A673 (cell line): ENCODE measurements around the gene SMIM13. TPM values are rescaled to one million over a fixed set of nuclear protein-coding genes. Genes with fewer than 3 reads are reported as not detected.
"Not testable (repeated sequence)": the region's sequence is repeated elsewhere in the genome, so short reads cannot be mapped to it uniquely, and the experiment has no call there.

Experiments
- BruUV-seq: library from RNA; stranded (reverse); fragments of 400-500 nt; replicated peaks from 2 replicates; lab custom pipeline; 2021; lab: Mats Ljungman, UMichigan
- CTCF ChIA-PET: fragments of 300-600 bp; sonication (Branson Sonifier 250); formaldehyde crosslinking; loops from one replicate; lab custom pipeline; 2022; ENCODE audit warnings: antibody characterized with exemption; lab: Charles Lee
- POLR2A ChIA-PET: fragments of 300-600 bp; sonication (Branson Sonifier 250); formaldehyde crosslinking; loops from one replicate; lab custom pipeline; 2022; ENCODE audit warnings: antibody characterized with exemption; ENCODE audit not compliant: low non-redundant PET; lab: Charles Lee
- DNase-seq: peaks from one replicate; pipeline ENCODE4 v3.0.0-alpha.2; 2015; ENCODE audit warnings: low spot score
- H3K27ac ChIP-seq: fragments of 200-600 bp; sonication (generic); 2 replicates; pipeline ENCODE4 v1.5.1; 2016; ENCODE audit warnings: mixed run types, low read depth, mild to moderate bottlenecking, mixed read lengths, antibody characterized with exemption, low read length; ENCODE audit not compliant: poor library complexity, severe bottlenecking
- H3K27me3 ChIP-seq: fragments of 200-600 bp; sonication (generic); replicated peaks from 2 replicates; pipeline ENCODE4 v1.6.1; 2017; ENCODE audit warnings: mixed run types, low read depth, mild to moderate bottlenecking, mixed read lengths, antibody characterized with exemption, low read length; ENCODE audit not compliant: insufficient read depth, poor library complexity
- H3K36me3 ChIP-seq: fragments of 200-600 bp; sonication (generic); 2 replicates; pipeline ENCODE4 v1.6.1; 2016; ENCODE audit warnings: mixed run types, mild to moderate bottlenecking, mixed read lengths, antibody characterized with exemption, low read length; ENCODE audit not compliant: insufficient read depth, poor library complexity, severe bottlenecking
- H3K4me1 ChIP-seq: fragments of 200-600 bp; sonication (generic); 2 replicates; pipeline ENCODE4 v1.6.1; 2017; ENCODE audit warnings: mixed run types, mild to moderate bottlenecking, mixed read lengths, antibody characterized with exemption, low read length; ENCODE audit not compliant: insufficient read depth, poor library complexity, severe bottlenecking
- H3K4me3 ChIP-seq: fragments of 200-600 bp; sonication (generic); 2 replicates; pipeline ENCODE4 v1.5.1; 2016; ENCODE audit warnings: low read depth, mixed run types, mild to moderate bottlenecking, mixed read lengths, low read length; ENCODE audit not compliant: poor library complexity, severe bottlenecking
- H3K9me3 ChIP-seq: fragments of 200-600 bp; sonication (generic); 2 replicates; pipeline ENCODE4 v1.6.1; 2016; ENCODE audit warnings: mixed run types, low read depth, mild to moderate bottlenecking, mixed read lengths, antibody characterized with exemption, low read length; ENCODE audit not compliant: poor library complexity, severe bottlenecking
- EZH2 ChIP-seq: fragments of 200-600 bp; sonication (generic); IDR thresholded peaks from 2 replicates; pipeline ENCODE4 v1.6.1; 2017; ENCODE audit warnings: borderline replicate concordance, low read depth, mild to moderate bottlenecking, mixed read lengths, antibody characterized with exemption, low read length; ENCODE audit not compliant: poor library complexity, severe bottlenecking
- intact Hi-C: fragments of 100-400 bp; cut with micrococcal nuclease; formaldehyde crosslinking; loops from one replicate; pipeline ENCODE4 v1.10.0; 2022; ENCODE audit not compliant: unreplicated experiment
- total RNA-seq: library from RNA; stranded (reverse); gene quantifications from 2 replicates; pipeline ENCODE4 v1.2.3, GENCODE V29; 2021
- TF ChIP-seq, protein P1 (sequence below): fragments of 300-800, 200-600 bp; sonication (generic); conservative IDR thresholded peaks from 2 replicates; pipeline ENCODE4 v1.5.1; 2017; ENCODE audit warnings: low read depth, mild to moderate bottlenecking, antibody characterized with exemption, low read length, moderate library complexity, mixed read lengths

Gene SMIM13
- total RNA-seq, 1 experiment from 2014 or later, result 18.9 TPM

DNA sequence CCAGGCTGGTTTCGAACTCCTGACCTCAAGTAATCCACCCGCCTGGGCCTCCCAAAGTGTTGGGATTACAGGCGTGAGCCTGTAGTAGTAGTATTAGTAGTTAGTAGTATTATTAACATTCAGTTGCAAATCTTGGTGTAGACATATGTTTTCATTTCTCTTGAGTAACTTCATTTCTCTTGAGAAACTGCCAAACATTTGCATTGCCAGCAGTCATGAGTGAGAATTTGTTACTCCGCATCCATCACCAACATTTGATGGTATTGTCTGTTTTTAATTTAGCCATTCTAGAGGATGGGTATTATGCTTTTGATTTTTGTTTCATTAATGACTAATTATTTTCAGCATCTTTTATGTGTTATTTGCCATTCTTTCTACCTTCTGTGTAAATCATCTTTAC is 19.4 kb downstream of the SMIM13 start:
- Histone ChIP-seq H3K9me3 (no peaks in the 10 kb centered on the region), H3K4me1 (peaks cover 21% of the 10 kb centered on the region), H3K4me3 (no peak overlapping the region), H3K27me3 (no peaks in the 10 kb centered on the region), H3K36me3 (no peaks in the 10 kb centered on the region), H3K27ac (no peak overlapping the region)
- ChIA-PET CTCF (no interaction called here), POLR2A (no interaction called here)
- BruUV-seq, result no TSS peak
- intact Hi-C loops, result no loop called here
- no peak for TF ChIP-seq EZH2
- TF ChIP-seq, protein P1, sequence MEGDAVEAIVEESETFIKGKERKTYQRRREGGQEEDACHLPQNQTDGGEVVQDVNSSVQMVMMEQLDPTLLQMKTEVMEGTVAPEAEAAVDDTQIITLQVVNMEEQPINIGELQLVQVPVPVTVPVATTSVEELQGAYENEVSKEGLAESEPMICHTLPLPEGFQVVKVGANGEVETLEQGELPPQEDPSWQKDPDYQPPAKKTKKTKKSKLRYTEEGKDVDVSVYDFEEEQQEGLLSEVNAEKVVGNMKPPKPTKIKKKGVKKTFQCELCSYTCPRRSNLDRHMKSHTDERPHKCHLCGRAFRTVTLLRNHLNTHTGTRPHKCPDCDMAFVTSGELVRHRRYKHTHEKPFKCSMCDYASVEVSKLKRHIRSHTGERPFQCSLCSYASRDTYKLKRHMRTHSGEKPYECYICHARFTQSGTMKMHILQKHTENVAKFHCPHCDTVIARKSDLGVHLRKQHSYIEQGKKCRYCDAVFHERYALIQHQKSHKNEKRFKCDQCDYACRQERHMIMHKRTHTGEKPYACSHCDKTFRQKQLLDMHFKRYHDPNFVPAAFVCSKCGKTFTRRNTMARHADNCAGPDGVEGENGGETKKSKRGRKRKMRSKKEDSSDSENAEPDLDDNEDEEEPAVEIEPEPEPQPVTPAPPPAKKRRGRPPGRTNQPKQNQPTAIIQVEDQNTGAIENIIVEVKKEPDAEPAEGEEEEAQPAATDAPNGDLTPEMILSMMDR, result no peak
- no peak for DNase-seq

DNA sequence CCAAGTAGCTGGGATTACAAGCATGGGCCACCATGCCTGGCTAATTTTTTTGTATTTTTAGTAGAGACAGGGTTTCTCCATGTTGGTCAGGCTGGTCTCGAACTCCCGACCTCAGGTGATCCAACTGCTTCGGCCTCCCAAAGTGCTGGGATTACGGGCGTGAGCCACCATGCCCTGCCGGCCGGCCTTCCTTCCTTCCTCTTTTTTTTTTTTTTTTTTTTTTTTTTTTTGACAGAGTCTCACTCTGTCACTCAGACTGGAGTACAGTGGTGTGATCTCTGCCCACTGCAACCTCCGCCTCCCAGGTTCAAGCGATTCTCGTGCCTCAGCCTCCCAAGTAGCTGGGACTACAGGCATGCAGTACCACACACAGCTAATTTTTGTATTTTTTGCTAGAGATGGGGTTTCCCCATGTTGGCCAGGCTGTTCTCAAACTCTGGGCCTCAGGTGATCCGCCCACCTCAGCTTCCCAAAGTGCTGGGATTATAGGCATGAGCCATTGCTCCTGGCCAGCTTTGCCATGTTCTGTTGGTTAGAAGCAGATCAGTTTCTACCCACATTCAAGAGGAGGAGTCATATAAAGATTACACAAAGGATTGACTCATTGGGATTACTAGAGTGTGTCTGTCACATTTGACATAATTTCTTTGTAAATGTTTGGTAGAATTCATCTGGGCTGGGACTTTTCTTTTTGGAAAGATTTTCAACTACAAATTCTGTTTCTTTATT is 22.3 kb downstream of the SMIM13 start:
- BruUV-seq, intact Hi-C loops, H3K27me3 ChIP-seq, H3K27ac ChIP-seq, CTCF ChIA-PET, H3K36me3 ChIP-seq, H3K4me3 ChIP-seq, POLR2A ChIA-PET, H3K9me3 ChIP-seq: not testable (repeated sequence)
- peak; percentile 39 for DNase-seq
- H3K4me1 ChIP-seq, result peaks cover 33% of the 10 kb centered on the region

DNA sequence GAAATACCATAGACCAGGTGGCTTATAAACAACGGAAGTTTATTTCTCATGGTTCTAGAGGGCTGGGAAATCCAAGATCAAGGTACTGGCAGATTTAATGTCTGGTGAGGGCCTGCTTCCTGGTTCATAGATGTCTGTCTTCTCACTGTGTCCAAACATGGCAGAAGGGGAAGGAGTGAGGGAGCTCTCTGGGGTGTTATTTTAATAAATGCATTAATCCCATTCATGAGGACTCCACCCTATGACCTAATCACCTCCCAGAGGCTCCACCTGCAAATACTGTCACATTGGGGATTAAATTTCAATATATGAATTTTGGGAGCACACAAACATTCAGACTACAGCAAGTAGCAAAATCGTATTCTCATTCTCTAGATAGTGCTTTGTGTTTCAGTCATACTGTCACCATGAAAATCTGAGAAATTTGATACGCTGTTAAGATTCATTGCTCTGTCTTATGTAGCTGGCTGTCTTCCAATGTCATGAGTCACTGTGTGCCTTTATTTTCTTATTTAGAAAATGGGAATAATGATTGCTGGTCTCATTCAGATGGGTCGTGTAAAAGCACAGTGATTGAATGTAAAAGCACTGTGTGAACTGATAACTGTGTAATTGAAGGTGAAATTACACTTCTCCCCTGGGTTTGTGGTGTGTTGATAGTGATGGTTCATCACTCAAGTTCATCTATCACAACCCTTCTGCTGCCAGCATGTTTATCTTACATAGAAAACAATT is 26.8 kb downstream of the SMIM13 start:
- no peaks in the 10 kb centered on the region for H3K36me3 ChIP-seq
- H3K27ac ChIP-seq, result peak overlapping the region; percentile 44
- no peak overlapping the region for H3K4me3 ChIP-seq
- POLR2A ChIA-PET, result no interaction called here
- BruUV-seq, result no TSS peak
- CTCF ChIA-PET, result interaction anchor here (0.6 kb wide), 1 partner anchor 75 kb away, joined by 3 read pairs; no protein-coding TSS in a partner anchor
- DNase-seq, result peak; percentile 84
- no peaks in the 10 kb centered on the region for H3K27me3 ChIP-seq
- no peaks in the 10 kb centered on the region for H3K9me3 ChIP-seq
- intact Hi-C loops, result no loop called here
- H3K4me1 ChIP-seq, result peaks cover 32% of the 10 kb centered on the region
- TF ChIP-seq EZH2, result no peak
- TF ChIP-seq, protein P1, result no peak
